OCI-LY7 (cell line): ENCODE measurements around the gene NELFA.

Experiments used
- EZH2phosphoT487 ChIP-seq: fragments of 200-600 bp; sonication (generic); IDR thresholded peaks from 2 replicates; pipeline ENCODE4 v1.6.1; 2018; ENCODE audit warnings: low read depth, borderline replicate concordance, mild to moderate bottlenecking, mixed run types, antibody characterized with exemption, low read length, moderate library complexity, mixed read lengths
- TF ChIP-seq, protein P1 (sequence below): fragments of 200-600 bp; sonication (generic); conservative IDR thresholded peaks from 2 replicates; pipeline ENCODE4 v1.5.1; 2014; ENCODE audit warnings: mild to moderate bottlenecking, antibody characterized with exemption, low read length, moderate library complexity, mixed read lengths

DNA sequence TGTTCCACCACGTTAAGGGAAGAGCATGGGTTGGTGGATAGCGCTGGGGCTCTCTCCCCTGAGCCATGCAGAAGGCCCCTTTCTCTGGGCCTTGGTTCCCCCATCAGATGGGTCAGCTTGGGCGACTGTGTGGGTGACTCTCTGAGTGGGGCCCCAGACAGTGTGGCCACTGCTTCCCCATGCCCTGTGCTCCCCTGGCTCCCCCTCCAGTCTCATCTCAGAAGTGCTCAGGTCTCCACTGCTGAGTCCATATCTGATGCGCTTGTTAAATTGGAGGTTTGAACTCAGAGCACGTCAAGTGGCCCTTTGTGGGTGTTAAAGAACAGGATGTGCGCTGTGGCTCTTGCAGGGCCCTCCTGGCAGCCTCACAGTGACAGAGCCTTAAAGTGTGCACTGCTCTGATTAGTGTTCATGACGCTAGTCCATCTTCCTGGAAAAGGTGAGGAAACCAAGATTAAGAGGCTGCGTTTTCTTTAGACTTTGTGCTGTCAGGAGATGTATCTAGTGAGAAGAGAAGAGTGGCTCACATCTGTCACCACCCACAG, 59.8 kb downstream of the NELFA start:
- TF ChIP-seq, protein P1, sequence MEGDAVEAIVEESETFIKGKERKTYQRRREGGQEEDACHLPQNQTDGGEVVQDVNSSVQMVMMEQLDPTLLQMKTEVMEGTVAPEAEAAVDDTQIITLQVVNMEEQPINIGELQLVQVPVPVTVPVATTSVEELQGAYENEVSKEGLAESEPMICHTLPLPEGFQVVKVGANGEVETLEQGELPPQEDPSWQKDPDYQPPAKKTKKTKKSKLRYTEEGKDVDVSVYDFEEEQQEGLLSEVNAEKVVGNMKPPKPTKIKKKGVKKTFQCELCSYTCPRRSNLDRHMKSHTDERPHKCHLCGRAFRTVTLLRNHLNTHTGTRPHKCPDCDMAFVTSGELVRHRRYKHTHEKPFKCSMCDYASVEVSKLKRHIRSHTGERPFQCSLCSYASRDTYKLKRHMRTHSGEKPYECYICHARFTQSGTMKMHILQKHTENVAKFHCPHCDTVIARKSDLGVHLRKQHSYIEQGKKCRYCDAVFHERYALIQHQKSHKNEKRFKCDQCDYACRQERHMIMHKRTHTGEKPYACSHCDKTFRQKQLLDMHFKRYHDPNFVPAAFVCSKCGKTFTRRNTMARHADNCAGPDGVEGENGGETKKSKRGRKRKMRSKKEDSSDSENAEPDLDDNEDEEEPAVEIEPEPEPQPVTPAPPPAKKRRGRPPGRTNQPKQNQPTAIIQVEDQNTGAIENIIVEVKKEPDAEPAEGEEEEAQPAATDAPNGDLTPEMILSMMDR: 0 out of 2 replicates have a peak, but pooled peaks have one; percentile 14
- no peak for TF ChIP-seq EZH2phosphoT487
